HG02938 (cell line): ENCODE measurements around the gene FAM180A.
"Not testable (repeated sequence)": the region's sequence is repeated elsewhere in the genome, so short reads cannot be mapped to it uniquely, and the experiment has no call there.

Experiments
- ATAC-seq: cut with Tn5 transposase; IDR thresholded peaks from one replicate; pipeline ENCODE4 v1.9.1; 2021; ENCODE audit warnings: mild to moderate bottlenecking, moderate library complexity; ENCODE audit not compliant: unreplicated experiment

The FAM180A gene

DNA sequence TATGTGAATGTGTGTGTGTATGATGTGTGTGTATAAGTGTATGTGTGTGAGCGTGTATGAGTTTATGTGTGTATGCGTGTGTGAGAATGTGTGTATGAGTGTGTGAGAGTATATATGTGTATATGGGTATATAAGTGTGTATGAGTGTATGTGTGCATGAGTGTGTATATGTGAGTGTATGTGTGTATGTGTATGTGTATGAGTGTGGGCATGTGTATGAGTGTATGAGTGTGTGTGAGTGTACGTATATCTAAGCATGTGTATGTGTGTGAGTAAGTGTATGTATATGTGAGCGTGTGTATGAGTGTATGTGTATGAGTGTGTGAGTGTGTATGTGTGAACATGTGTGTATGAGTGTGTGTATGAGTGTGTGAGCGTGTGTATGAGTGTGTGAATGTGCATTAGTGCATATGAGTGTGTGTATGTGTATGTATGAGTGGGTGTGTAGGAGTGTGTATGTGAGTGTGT is 33.5 kb downstream of the FAM180A start:
- no peak for ATAC-seq

DNA sequence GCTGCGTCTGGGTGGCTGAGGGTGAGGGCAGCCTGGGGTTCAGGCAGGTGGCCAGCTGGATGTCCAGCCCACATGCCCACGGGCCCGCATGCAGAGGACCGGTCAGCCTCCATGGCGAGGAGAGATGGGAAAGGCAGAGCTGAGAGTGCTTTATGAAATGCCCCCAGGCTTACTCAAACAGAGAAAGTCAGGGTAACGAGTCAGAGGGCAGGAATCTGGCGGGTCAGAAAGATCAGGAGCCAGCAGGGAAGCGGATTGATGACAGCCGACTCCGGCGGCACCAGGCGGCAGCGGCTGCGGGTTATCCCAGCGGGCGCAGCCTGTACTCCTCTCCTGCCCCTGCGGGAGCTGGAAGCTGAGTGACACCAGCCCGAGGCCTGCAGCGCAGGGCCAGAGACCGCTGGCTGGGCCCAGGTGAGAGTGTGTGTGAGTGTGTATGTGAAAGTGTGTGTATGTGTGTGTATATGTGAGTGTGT is 34.0 kb downstream of the FAM180A start:
- no peak for ATAC-seq

DNA sequence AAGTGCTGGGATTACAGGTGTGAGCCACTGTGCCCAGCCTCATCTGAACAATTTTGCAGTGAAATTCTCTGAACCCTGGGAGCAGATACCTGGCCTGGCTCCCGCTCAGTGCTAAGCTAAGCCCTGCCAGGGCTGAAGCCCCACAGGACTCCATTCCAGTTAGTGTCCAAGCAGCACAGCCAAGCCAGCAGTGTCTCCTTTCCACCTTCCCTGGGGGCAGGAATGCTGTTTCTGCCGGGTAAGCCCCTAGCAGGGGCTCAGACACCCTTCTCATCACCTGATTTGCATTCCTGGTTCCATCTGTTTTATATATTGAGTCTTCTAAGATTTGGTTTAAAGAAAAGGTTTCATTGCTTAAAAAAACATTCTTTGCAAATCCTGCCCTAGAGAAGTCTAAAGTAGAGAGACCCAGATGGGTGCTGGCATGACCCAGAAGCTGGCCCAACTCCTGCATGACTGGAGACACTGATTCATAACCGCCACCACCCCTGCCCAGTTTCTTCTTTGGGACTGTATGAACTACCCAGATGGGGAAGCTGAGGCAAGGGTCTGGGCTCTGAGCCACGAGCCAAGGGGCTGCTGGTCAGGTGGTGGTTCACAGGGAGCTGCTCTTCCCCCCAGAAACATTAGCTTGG is 34.7 kb downstream of the FAM180A start:
- no peak for ATAC-seq

DNA sequence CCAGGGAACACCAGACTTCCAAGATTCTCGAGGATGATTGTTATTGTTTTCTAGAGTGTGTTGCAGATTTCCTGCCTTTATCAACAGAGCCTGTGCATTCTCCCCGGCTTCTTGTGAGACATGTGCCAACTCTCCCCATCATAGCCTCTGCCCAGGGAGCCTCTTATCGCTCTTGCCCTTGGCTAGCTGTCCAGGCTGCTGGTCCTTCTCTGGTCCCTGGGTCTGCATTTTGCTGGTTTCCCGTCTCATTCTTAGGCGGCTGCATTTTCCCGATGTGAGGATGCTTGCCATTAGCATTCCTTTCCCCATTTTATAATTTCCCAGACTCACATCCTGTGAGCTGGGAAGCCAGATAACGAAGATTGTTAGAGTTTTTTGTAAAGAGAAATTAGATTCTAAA is 35.8 kb downstream of the FAM180A start:
- no peak for ATAC-seq

DNA sequence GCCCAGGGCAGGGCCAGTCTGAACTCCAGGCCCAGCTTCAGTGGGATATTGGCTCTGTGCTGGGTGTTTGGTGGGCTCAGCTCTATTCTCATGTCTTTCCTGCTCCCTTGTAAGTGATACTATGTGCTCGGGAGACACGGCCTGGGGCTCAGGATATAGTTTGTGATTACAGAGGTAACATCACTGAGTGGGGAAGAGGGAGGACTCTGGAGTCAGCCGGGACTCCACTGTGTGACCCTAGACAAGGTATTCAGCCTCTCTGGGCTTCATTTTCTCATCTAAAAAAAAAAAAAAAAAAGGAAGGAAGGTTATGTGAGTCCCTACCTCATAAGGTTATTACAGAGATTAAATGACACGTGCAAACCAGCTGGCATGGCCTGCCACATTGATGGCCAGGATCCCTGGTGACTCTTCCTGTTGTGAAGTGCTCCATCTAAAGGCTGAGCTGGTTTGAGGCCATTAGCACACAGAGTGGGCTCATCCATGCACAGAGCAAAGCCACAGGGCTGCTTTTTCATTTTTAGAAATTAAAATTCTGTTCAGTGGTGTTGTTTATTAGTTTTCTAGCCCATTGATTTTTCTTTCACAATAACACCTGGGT is 36.3 kb downstream of the FAM180A start:
- no peak for ATAC-seq

DNA sequence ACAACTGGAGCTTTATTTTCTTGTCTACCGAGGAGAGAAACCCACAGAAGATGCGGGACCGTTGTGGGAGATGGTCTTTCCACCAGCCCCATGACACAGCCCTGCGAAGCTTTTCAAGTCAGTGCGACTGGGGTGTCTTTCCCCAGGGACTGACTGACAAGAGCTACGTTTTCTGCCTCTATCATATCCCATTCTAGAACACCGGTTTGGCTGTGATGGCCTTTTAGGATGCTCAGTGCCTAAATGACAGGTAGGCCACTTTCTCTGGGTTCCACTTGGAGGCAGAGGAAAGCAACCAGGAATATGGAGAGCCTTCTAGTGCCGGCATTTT is 37.5 kb downstream of the FAM180A start:
- ATAC-seq = no peak

DNA sequence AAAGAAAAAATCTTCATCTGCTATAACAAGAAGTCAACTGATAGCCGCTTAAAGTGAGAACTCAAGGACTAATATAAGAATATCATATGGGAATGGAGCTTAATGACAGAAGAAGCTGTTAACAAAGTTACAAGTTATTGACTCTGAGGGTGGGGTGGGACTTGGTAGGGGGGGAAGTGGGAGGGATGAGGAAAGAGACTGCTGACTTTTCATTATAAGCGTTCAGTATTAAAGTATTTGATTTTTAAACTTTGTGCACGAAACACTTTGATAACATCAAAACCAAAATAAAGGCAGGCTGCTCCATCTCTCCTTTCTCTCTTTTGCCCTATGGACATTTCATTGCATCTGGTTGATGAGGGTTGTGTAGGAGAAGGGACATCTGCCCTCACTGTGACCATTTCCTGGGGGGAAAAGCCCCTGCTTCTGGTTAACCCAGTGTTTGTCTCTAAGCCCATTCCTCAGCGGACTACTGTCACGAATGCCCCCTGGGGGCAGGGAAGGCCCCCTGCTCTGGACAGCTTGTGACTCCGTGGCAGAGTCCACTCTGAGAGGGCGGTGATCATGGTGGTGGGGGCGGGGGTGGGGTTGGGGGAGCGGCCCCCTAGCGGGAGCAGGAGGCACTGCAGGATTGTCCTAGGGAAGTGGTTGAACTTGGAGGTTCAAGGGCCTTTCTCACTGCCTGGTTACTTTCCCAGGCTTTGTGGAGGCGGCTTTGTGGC is 38.0 kb downstream of the FAM180A start:
- no peak for ATAC-seq

DNA sequence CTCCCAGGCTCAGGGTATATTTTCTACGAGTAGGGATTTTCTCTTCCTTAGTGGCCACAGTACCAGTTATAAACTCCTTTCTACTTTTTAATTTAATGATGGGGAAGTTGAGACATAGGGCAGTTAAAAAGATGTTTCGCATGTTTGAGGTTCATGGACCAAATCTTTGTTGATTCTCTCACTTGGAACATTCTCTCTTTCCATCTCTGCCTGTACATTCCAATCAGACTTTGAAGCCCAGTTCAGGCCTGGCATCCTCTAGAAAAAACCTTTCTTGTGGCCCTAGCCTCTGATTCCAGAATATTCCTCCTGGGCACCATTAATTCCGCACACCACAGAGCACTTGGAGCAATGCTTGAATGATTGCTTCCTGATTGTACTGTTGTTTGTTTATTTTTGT is 39.1 kb downstream of the FAM180A start:
- no peak for ATAC-seq

DNA sequence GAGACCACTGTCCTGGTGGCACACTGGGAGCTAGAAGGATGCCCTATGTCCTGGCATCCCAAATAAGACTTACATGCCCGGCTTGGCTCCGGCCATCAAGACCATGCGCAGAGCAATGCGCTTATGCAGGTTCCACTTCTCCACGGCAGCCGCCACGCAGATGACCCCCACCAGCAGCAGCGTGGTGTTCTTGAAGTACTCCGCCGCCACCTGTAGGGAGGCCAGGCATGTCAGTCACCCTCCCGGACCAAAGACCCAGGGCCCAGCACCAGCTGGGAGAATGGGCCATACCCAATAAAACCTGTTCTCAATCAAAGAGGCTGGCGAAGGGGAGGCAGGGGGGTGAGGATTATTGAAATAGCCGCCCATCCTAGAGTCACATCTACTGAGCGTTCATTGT is 40.6 kb downstream of the FAM180A start:
- ATAC-seq = no peak

DNA sequence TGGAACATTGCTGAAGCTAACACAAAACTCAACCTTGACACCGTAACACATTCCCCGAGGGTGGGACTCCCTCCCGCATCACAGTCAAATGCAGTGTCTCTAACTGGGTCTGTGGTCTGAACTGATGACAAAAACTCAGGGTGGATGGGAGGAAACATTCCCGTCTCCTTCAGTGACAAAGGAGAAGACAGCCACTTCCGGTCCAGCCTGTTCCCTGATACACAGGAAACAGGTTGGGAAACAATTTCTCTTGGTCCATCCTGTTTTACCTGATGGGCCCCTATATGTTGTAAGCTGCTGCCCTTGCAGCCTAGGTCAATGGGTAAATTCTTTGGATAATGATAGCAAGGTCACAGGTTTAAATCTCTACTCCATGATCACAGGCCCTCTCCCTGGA is 41.0 kb downstream of the FAM180A start:
- ATAC-seq = no peak

DNA sequence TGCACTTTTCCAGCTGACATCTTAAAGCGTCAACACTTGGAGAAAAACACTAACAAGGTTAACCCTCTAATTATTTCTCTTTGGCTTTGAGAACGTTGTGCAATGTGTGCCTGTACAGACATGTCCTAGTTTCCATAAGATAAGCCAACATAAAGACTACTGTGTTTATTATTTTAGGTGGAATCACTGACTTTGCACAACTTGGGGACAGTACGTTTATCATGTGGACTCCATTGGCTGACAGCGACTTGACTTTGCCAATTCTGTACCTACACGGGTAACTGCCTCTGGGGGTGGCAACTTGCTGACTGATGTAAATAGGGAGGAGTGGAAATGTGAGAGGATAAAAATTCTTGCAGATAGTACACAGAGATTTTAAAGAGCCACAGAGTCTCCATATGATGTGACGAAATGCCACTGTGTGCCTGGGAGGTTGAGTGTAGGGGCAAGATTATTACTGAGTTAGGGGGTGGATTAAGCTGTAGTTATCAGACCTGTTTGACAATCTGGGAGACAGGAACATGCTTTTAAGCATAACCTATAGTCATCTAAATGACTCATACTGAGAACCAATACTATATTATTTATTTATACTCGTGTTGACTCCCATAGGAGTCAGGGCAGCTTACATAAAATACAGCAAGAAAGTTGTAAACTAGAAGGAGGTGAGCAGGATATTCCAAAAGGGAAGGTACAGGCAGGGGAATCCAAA is 41.6 kb downstream of the FAM180A start:
- ATAC-seq = no peak

DNA sequence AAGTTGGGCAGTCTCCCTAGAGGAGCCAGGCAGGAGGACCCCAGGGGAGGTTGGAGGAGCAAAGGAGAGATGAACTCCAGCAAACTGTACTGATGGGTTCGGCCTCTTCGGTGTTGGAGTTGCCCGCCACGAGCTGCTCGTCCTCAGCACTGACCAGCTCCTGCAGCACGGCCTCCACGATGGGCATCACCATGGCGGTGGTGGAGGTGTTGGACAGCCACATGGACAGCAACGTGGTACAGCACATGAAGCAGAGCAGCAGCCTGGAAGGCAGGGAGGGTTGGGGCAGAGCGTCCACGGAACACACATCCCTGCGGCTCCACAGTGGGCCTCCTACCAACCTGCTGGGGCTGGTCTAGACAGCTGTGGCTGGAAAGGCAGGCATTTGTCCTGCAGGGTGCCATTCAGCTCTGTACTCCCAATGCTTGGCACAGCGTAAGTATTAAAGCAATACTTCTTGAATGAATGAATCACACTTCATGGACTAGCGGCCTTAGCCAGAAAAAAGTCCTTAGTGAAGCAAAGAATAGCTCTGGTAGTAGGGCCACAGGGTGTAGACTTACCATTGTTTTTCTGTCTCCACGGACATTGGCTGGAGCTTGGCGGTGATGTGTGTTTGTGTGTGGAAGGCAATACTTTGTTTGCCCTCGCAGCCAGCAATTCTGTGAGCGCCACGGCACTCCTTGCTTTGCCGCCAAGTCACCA is 42.4 kb downstream of the FAM180A start:
- ATAC-seq = no peak

DNA sequence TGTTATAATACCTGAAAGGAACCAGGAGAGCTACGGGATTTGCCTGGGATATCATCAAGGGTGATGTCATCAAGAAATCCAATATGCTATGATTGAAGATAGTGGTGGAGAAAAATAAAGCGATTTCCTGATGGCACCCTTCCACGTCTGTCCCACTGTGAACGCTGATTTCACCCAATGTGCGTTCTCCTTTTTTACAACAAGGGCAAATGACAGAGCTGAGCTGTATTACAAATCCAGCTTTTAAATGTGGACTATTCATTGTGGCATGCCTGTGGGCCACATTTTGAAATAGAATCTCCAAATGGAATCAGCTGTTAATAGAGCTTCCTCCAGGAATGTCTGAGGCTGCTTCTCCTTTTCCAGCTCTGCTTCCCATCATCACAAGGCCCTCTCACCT is 43.9 kb downstream of the FAM180A start:
- no peak for ATAC-seq

DNA sequence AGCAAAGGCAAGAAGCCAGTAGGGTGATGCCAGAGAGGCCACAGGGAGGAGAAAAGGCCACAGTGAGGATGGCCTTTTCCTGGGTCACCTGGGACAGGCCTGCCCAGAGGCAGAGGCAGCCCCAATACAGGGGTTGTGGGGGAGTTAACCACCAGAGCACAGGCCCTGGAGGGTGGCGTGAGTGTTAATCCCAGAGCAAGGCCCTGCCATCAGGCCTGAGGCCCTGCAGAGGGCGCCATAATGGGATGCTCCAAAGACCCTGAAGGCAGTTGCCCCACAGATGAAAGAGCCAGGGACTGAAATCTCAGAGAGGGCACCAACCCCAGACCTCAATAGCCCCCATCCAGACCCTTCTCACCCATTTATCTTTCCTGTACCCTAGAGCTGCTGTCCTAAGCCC is 44.5 kb downstream of the FAM180A start:
- ATAC-seq = no peak

DNA sequence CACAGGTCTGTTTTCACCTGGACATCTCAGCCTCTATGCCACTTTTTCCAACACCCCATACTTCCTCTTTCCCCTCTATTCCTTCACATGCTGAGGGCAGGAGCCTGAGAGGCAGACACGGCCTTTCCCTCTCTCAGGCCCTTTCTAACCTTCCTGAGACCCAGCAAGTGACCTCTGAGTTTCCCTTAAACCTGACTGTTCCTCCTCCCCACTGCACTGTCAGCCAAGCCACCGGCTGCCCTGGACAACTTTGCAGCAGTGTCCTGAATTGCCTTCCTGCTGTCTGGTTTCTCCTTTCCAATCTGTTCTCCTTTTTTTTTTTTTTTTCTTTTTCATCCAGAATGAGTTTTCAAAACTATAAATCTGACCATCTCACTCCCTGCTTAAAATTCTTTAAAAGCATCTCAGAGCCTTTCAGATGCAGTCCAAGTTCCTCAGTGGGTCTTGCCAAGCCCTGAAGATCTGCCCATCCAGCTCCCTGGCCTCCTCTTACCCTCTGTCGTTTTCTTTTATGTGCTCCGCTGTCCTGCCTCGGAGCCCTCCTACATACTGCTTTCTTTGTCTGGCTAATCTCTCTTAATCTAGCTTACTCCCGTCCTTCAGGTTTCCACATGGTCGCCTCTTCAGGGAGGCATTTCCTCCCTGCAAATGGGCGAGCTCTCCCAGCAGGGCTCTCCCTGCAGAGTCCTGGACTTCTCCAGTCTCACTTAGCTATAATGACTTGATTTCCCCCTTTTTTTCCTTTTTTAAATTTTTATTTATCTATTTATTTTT is 51.1 kb downstream of the FAM180A start:
- ATAC-seq = no peak

DNA sequence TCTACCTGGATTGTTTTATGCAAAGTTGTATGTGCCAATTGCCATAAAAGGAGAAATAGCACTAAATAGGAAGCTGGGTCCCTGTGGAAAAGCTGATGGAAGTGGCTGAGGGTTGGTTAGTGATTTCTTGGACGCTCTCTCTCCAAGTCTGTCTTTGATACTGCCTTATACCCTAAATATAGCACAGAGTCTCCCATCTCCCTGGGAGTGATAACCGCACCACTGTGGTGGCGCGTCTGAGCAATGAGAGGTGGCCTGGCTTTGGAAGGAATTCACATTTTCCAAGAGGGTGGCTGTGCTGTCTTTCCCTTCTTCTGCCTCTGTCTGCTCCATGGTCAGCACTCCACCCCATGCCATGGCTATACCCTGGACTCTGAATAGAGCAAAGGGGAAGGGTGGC is 55.1 kb downstream of the FAM180A start:
- no peak for ATAC-seq

DNA sequence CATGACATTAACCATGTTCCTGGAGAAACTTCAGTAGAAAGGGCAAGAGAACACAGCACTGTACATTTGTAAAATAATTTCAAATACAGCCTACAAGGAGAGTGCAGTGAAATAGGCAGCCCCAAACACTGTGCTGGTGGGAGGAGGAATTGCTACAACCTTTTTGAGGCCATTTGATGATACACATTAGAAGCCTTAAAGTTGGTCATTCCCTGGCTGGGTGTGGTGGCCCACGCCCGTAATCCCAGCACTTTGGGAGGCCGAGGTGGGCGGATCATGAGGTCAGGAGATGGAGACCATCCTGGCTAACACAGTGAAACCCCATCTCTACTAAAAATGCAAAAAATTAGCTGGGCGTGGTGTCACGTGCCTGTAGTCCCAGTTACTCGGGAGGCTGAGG is 56.0 kb downstream of the FAM180A start:
- not testable (repeated sequence) for ATAC-seq

DNA sequence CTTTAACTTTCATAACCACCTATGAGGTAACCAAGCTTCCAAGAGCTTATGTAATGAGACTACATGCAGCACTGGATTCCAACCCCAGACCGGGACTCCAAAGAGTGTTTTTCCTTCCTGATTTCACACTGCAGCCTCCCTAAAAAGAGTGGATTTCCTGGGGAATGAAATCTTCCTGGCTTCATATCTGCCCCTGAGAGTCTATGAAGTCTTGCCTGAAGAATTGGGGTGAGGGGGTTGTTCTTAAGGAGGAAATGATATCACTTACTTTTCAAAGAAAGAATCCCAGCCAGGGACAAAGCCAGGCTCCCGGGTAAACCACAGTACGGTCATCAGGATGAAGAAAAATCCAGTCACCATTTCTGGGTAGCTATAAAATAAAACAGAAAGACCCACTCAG is 56.6 kb downstream of the FAM180A start:
- ATAC-seq = no peak

DNA sequence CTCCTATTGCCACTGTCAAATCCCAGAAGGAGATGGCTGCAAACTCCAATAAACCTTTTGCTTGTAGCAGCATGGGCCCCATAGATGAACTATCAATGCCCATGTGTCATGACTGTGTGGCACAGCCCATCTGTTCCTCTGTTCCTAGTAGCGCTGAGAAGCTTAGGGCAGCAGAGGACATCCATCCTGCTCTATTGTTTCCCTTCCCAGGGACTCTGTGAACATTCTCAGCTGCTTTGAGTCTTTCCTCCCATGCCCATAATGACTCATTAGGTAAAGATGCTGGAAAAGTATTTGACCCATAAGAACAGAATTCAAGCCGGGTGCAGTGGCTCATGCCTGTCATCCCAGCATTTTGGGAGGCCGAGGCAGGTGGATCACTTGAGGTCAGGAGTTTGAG is 58.0 kb downstream of the FAM180A start:
- ATAC-seq = no peak

DNA sequence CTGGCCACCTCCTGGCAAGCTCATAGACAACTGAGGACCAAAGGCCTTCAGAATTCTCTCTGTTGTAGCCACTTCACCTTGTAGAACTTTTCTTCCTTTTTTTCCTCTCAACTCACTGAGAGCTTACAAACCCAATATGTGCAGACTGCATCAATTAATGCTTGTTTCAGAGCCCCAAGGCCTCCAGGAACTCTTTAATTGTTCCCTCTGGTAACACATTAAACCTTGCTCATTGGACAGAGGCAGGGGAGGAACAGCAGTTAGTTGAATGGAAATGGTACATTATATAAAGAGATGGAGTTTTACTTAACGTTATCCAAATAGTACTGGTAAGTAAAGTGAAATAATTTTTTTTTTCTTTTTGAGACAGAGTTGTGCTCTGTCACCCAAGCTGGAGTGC is 61.1 kb downstream of the FAM180A start:
- ATAC-seq = no peak
